ENCODE measurements around the gene FOSL2.

The FOSL2 gene

GRCh38 chr2:28359222-28360057, 33.2 kb upstream of the FOSL2 start:
- no peak overlapping the region for H3K27ac Mint-ChIP-seq
- peaks cover 14% of the 10 kb centered on the region for H3K27me3 Mint-ChIP-seq (ENCODE audit: low read depth, poor library complexity)
- peaks cover 86% of the 10 kb centered on the region for H3K4me1 Mint-ChIP-seq
- H3K36me3 Mint-ChIP-seq (ENCODE audit: low read depth) = no peaks in the 10 kb centered on the region
- DNase-seq = no peak
- H3K4me3 Mint-ChIP-seq = no peak overlapping the region
- TF ChIP-seq CTCF (IDR thresholded peaks at IDR 0.05) = no peak
- no peaks in the 10 kb centered on the region for H3K9me3 Mint-ChIP-seq

DNA sequence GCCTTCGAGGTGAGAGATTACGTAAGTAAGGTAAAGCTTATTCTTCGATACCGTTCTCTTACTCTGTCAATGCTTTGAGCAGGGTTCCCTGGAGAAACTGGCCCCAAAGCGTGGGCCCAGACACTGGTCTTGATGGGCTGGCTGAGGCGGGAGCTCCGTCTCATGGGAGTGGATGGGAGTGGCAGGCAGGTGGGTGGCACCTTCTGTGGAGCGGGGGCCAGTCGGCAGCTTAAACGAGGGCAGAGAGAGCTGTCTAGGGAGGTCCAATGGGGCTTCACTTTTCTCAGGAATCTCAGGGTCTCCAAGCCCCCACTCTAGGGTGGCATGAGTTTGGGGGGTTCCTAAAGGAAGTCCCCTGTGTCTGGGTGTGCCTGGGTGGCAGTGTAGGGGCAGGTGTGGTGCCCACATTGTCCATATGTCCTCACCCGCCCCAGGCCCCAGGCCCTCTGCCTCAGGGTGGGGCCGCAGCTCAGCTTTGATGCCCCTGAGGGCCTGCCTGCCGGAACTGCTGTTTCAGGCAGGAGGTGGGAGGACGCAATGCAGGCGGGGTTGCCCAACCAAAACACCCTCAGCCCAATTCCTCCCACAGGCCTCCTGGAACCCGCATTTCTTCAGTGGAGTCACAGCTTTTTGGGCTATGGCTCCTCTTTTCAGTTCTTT, 32.5 kb upstream of the FOSL2 start:
- no peak overlapping the region for H3K27ac Mint-ChIP-seq
- peaks cover 86% of the 10 kb centered on the region for H3K4me1 Mint-ChIP-seq

GRCh38 chr2:28360718-28361293, 31.9 kb upstream of the FOSL2 start:
- no peak overlapping the region for H3K27ac Mint-ChIP-seq
- H3K27me3 Mint-ChIP-seq (ENCODE audit: low read depth, poor library complexity) = peaks cover 16% of the 10 kb centered on the region
- TF ChIP-seq CTCF (IDR thresholded peaks at IDR 0.05) = no peak
- peaks cover 86% of the 10 kb centered on the region for H3K4me1 Mint-ChIP-seq
- H3K9me3 Mint-ChIP-seq = no peaks in the 10 kb centered on the region
- no peak for DNase-seq
- H3K36me3 Mint-ChIP-seq (ENCODE audit: low read depth) = no peaks in the 10 kb centered on the region
- H3K4me3 Mint-ChIP-seq = no peak overlapping the region

More for the DNA sequence above, 32.5 kb upstream of the FOSL2 start:
- Mint-ChIP-seq H3K27me3 (ENCODE audit: low read depth, poor library complexity) (peaks cover 16% of the 10 kb centered on the region), H3K9me3 (no peaks in the 10 kb centered on the region), H3K36me3 (ENCODE audit: low read depth) (no peaks in the 10 kb centered on the region), H3K4me3 (no peak overlapping the region)
- no peak for DNase-seq
- TF ChIP-seq CTCF (IDR thresholded peaks at IDR 0.05) = no peak

- H3K4me1 Mint-ChIP-seq = peaks cover 83% of the 10 kb centered on the region
- H3K27ac Mint-ChIP-seq = no peak overlapping the region
- H3K27me3 Mint-ChIP-seq (ENCODE audit: low read depth, poor library complexity) = peaks cover 16% of the 10 kb centered on the region
- no peak overlapping the region for H3K4me3 Mint-ChIP-seq
- no peaks in the 10 kb centered on the region for H3K9me3 Mint-ChIP-seq
- TF ChIP-seq CTCF (IDR thresholded peaks at IDR 0.05) = no peak
- H3K36me3 Mint-ChIP-seq (ENCODE audit: low read depth) = no peaks in the 10 kb centered on the region
- DNase-seq = no peak
These were observed 30.5 kb upstream of the FOSL2 start for GRCh38 chr2:28361991-28362710.

DNA sequence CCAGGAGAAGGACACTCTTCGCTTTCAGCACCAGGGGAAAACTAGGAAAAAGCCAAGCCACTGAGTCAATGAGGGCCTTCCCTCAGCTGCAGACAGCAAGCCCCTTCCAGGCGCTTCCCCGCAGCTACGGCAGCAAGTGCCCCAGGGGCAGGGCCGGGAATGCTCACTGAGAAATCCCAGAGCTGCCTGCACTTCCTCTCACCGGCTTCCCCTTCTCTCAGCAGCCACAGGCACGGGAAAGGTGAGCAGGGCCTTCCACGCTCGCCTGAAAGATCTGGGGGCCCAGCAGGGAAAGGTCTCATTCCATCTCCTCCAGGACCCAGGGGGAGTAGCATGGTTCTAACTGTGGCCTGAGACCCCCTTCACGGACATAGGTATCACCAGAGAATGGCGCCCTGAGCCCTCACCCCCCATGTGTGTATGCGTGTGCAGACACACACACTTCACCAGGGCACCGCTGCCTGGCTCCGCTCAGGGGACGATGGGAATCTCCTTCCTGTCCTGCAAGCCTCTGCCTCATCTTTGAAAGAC, 29.6 kb upstream of the FOSL2 start:
- DNase-seq = no peak
- Mint-ChIP-seq H3K27ac (no peak overlapping the region), H3K4me3 (no peak overlapping the region)

More for the DNA sequence above, 29.6 kb upstream of the FOSL2 start:
- H3K36me3 Mint-ChIP-seq (ENCODE audit: low read depth) = no peaks in the 10 kb centered on the region
- H3K9me3 Mint-ChIP-seq = no peaks in the 10 kb centered on the region
- no peak for TF ChIP-seq CTCF (IDR thresholded peaks at IDR 0.05)
- H3K4me1 Mint-ChIP-seq = peaks cover 85% of the 10 kb centered on the region
- peaks cover 16% of the 10 kb centered on the region for H3K27me3 Mint-ChIP-seq (ENCODE audit: low read depth, poor library complexity)
